ENCODE measurements around the gene SF3B3.

DNA sequence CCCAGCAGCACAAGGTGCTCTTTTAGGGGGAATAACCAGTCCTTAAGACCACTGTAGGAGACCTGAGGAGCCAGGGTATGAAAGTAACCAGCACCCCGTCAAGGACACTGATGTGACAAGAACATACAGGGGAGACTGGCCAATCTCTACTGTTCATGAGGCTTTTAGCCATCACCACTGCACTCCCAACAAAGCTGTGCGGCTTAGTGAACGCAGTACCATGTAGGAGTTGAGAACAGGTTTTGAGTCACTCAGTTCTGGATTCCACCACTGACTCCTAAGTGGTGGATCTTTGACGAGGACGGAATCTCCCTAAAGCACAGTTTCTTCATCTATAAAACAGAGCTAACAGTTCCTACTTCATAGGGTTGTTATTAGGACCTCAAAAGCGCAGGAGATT, 27.1 kb upstream of the SF3B3 start:
- TF ChIP-seq EZH2 (optimal IDR thresholded peaks at IDR 0.05; ENCODE audit: low read depth, low read length) = no peak
- TF ChIP-seq, protein P1, sequence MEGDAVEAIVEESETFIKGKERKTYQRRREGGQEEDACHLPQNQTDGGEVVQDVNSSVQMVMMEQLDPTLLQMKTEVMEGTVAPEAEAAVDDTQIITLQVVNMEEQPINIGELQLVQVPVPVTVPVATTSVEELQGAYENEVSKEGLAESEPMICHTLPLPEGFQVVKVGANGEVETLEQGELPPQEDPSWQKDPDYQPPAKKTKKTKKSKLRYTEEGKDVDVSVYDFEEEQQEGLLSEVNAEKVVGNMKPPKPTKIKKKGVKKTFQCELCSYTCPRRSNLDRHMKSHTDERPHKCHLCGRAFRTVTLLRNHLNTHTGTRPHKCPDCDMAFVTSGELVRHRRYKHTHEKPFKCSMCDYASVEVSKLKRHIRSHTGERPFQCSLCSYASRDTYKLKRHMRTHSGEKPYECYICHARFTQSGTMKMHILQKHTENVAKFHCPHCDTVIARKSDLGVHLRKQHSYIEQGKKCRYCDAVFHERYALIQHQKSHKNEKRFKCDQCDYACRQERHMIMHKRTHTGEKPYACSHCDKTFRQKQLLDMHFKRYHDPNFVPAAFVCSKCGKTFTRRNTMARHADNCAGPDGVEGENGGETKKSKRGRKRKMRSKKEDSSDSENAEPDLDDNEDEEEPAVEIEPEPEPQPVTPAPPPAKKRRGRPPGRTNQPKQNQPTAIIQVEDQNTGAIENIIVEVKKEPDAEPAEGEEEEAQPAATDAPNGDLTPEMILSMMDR (IDR thresholded peaks at IDR 0.05; ENCODE audit: low read length) = no peak
